Hepatocyte (in vitro differentiated cells): ENCODE measurements around the gene GASK1A. TPM values are rescaled to one million over a fixed set of nuclear protein-coding genes. Genes with fewer than 3 reads are reported as not detected.
A peak's percentile ranks its signal among the peaks of the same experiment; 100 is the strongest.

ENCODE experiments used
- DNase-seq: peaks from one replicate; pipeline ENCODE4 v3.0.0-alpha.2; 2016; ENCODE audit warnings: low spot score
- H2AFZ ChIP-seq: fragments of 200-600 bp; sonication (generic); 2 replicates; pipeline ENCODE4 v1.6.0; 2016; ENCODE audit warnings: antibody characterized with exemption, mild to moderate bottlenecking
- H3K27ac ChIP-seq: fragments of 200-600 bp; sonication (generic); 2 replicates; pipeline ENCODE4 v1.5.1; 2016; ENCODE audit warnings: mild to moderate bottlenecking
- H3K27me3 ChIP-seq: fragments of 200-600 bp; sonication (generic); 2 replicates; pipeline ENCODE4 v1.6.1; 2016
- H3K36me3 ChIP-seq: fragments of 200-600 bp; sonication (generic); replicated peaks from 2 replicates; pipeline ENCODE4 v1.5.1; 2016; ENCODE audit warnings: low read depth; ENCODE audit not compliant: insufficient read depth
- H3K4me1 ChIP-seq: fragments of 200-600 bp; sonication (generic); 2 replicates; pipeline ENCODE4 v1.5.1; 2016; ENCODE audit warnings: mild to moderate bottlenecking, moderate library complexity; ENCODE audit not compliant: insufficient read depth
- H3K4me2 ChIP-seq: fragments of 200-600 bp; sonication (generic); 2 replicates; pipeline ENCODE4 v1.6.0; 2016
- H3K4me3 ChIP-seq: fragments of 200-600 bp; sonication (generic); 2 replicates; pipeline ENCODE4 v1.5.1; 2016; ENCODE audit warnings: mild to moderate bottlenecking
- H3K79me2 ChIP-seq: fragments of 200-600 bp; sonication (generic); 2 replicates; pipeline ENCODE4 v1.6.0; 2017; ENCODE audit warnings: mild to moderate bottlenecking
- H3K9me2 ChIP-seq: fragments of 200-600 bp; sonication (generic); replicated peaks from 2 replicates; pipeline ENCODE4 v1.6.0; 2017; ENCODE audit warnings: mild to moderate bottlenecking; ENCODE audit not compliant: insufficient read depth
- H3K9me3 ChIP-seq: fragments of 200-600 bp; sonication (generic); 2 replicates; pipeline ENCODE4 v1.5.1; 2016; ENCODE audit warnings: low read depth, mild to moderate bottlenecking
- H4K20me1 ChIP-seq: fragments of 200-600 bp; sonication (generic); 2 replicates; pipeline ENCODE4 v1.6.0; 2016; ENCODE audit warnings: mild to moderate bottlenecking; ENCODE audit not compliant: insufficient read depth, poor library complexity, severe bottlenecking
- CTCF ChIP-seq: fragments of 200-600 bp; sonication (generic); IDR thresholded peaks from 2 replicates; pipeline ENCODE4 v1.5.1; 2016; ENCODE audit warnings: antibody characterized with exemption, mild to moderate bottlenecking; ENCODE audit not compliant: poor library complexity
- EZH2 ChIP-seq: fragments of 200-600 bp; sonication (generic); IDR thresholded peaks from 2 replicates; pipeline ENCODE4 v1.6.1; 2016; ENCODE audit warnings: antibody characterized with exemption, mild to moderate bottlenecking, borderline replicate concordance
- EZH2phosphoT487 ChIP-seq: fragments of 200-600 bp; sonication (generic); IDR thresholded peaks from one replicate; pipeline ENCODE4 v1.6.1; 2018; ENCODE audit warnings: antibody characterized with exemption, mild to moderate bottlenecking, low read depth, moderate library complexity; ENCODE audit not compliant: unreplicated experiment, severe bottlenecking
- WGBS: methylation state at CpG from one replicate; pipeline ENCODE4 v1.1.6; 2016; ENCODE audit warnings: low lambda C conversion rate; ENCODE audit errors: missing lambda C conversion rate; 5-methylcytosine and 5-hydroxymethylcytosine counted together
- polyA plus RNA-seq: library from polyadenylated mRNA; unstranded; fragments of >200 nt; fragmentation: Nextera tagmentation; extraction: Ambion mirVana; gene quantifications from 2 replicates; pipeline ENCODE4 v1.2.1, GENCODE V29; 2016
- total RNA-seq: library from RNA; depleted of rRNA; stranded (reverse); fragments of >200 nt; gene quantifications from 2 replicates; pipeline ENCODE4 v1.2.3, GENCODE V29; 2014

Gene GASK1A
- total and polyA plus RNA-seq, 2 experiments from 2014 or later: 1.1 to 2.1 TPM

GRCh38 chr3:43028001-43028400 is 48.9 kb downstream of the GASK1A start:
- Histone ChIP-seq H3K36me3 (no peaks in the 10 kb centered on the region), H3K79me2 (no peaks in the 10 kb centered on the region), H3K27me3 (no peaks in the 10 kb centered on the region), H3K27ac (peak overlapping the region; percentile 88), H3K4me2 (peak overlapping the region; percentile 60), H3K4me3 (no peak overlapping the region), H2AFZ (no peak overlapping the region), H4K20me1 (no peaks in the 10 kb centered on the region), H3K9me3 (no peaks in the 10 kb centered on the region), H3K4me1 (peaks cover 9% of the 10 kb centered on the region), H3K9me2 (no peaks in the 10 kb centered on the region)
- 20% methylated on average over 1 of the region's 1 CpG for WGBS
- DNase-seq: no peak
- TF ChIP-seq EZH2phosphoT487 (no peak), EZH2 (no peak), CTCF (no peak)

DNA sequence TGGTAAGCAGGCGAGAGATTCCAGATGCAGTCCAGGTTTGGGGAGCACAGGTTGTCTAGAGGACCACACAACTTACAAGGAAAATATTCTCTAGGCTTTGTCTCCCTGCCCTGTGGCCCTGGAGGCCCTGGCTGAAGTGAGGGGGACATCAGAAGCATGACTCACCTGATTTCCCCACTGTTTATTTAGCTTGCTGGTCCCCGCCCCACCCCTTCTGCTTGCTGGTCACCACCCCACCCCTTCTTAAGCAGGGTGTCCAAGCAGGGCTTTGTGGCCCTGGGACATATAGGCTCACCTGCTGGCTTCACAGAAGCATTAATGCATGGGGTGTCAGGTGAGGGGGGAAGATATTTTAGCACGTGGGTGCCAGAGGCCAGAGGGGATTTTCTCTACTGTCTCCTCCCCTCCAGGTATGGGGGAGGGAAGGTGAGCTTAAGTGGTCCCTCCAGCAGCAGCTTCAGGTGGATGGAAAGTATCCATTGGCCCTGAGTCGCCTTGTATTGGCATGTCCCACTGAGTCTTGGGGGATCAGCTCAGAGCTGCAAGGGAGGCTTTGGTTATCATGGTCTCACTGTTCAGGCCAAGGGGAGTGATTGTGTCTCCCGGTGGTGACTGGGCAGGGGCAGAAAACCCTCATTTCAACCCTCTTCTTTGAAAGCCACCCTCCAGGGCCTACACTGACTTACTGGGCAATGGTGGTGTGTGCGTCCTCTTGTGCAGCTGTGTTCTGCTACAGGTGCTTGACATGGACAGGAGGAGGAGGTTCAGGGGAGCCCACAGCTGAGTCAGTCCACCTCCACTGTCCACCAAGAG is 49.8 kb downstream of the GASK1A start:
- 82% methylated on average over 6 of the region's 6 CpGs for WGBS

DNA sequence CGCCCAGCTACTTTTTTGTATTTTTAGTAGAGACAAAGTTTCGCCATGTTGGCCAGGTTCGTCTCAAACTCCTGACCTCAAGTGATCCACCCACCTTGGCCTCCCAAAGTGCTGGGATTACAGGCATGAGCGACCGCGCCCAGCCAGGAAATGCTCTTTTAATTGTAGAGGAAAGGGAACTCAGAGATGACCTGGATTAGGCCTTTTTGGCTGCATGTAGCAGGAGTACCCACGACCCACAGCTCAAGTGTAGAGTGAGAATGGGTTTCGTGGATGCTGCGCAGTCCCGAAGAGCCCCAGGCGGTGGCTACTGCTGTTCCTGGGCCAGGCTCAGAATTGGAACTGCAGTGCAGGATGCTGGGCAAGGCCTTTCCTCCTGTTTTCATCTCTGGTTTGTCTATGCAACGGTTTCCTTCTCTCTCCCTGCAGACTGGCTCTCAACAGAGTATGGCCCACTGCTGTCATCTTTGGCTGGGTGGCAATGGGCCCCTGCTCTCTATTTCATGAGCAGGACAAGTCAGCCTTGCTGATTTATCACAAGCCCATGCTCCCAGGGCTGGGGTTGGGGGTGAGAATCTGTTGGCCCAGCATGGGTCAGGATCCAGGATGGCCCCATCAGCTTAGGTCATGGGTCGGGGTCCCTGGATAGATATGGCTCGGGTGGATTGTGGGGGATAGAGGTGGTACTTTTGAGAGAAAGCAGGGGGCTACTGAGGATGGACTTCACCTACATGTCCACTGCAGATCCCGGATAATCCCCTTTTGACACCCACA is 51.2 kb downstream of the GASK1A start:
- Histone ChIP-seq H3K4me2 (no peak overlapping the region), H3K4me3 (no peak overlapping the region), H3K79me2 (no peaks in the 10 kb centered on the region), H3K4me1 (peaks cover 9% of the 10 kb centered on the region), H3K36me3 (no peaks in the 10 kb centered on the region), H3K27ac (no peak overlapping the region), H3K9me2 (no peaks in the 10 kb centered on the region), H3K27me3 (no peaks in the 10 kb centered on the region), H2AFZ (no peak overlapping the region), H3K9me3 (no peaks in the 10 kb centered on the region), H4K20me1 (no peaks in the 10 kb centered on the region)
- TF ChIP-seq EZH2 (no peak), CTCF (no peak)
- 88% methylated on average over 15 of the region's 15 CpGs for WGBS
- no peak for DNase-seq

More for the DNA sequence above, 49.8 kb downstream of the GASK1A start:
- peak overlapping the region; percentile 60 for H3K4me2 ChIP-seq
- no peak overlapping the region for H3K4me3 ChIP-seq
- H2AFZ ChIP-seq: no peak overlapping the region
- no peaks in the 10 kb centered on the region for H3K79me2 ChIP-seq
- no peaks in the 10 kb centered on the region for H3K27me3 ChIP-seq
- peak; percentile 68 for DNase-seq
- peaks cover 9% of the 10 kb centered on the region for H3K4me1 ChIP-seq
- H3K36me3 ChIP-seq: no peaks in the 10 kb centered on the region
- H3K9me3 ChIP-seq: no peaks in the 10 kb centered on the region
- H4K20me1 ChIP-seq: no peaks in the 10 kb centered on the region
- no peaks in the 10 kb centered on the region for H3K9me2 ChIP-seq
- TF ChIP-seq EZH2phosphoT487 (no peak), CTCF (no peak), EZH2 (no peak)
- peak overlapping the region; percentile 88 for H3K27ac ChIP-seq
